ENCODE results near the gene GPATCH3. TPM values are rescaled to one million over a fixed set of nuclear protein-coding genes. Genes with fewer than 3 reads are reported as not detected.

Gene GPATCH3
- total RNA-seq, 2 donors from 2014 or later = 9.2 to 28.2 TPM

GRCh38 chr1:26894263-26894662 lies 6.0 kb downstream of the GPATCH3 start:
- no peaks in the 10 kb centered on the region for H3K9me3 ChIP-seq
- TF ChIP-seq POLR2AphosphoS5 (IDR thresholded peaks at IDR 0.05) (no peak), CTCF (IDR thresholded peaks at IDR 0.05) (no peak), POLR2A (IDR thresholded peaks at IDR 0.05) (no peak)
- H3K36me3 ChIP-seq = peaks cover 0 to 4% of the 10 kb centered on the region in 2 donors
- 92% methylated on average over 13 of the region's 13 CpGs for WGBS
- H3K4me3 ChIP-seq = no peak overlapping the region
- H3K4me1 ChIP-seq (replicated peaks) = peaks cover 7% of the 10 kb centered on the region
- no peak overlapping the region for H3K27ac ChIP-seq
- DNase-seq (ENCODE audit: low spot score) = no peak
- intact Hi-C loops (cut with DNase I) = no loop called here
- no peaks in the 10 kb centered on the region for H3K27me3 ChIP-seq (replicated peaks; ENCODE audit: insufficient read depth)

- WGBS = 6% methylated on average over 12 of the region's 12 CpGs
These were observed 9.8 kb downstream of the GPATCH3 start for GRCh38 chr1:26890467-26890796.

GRCh38 chr1:26889551-26890466 lies 10.5 kb downstream of the GPATCH3 start, which contains the start of gene GPN2:
Gene GPN2 (minus strand): TSS chr1:26890283. CDS start chr1:26890096, 187 bp downstream.
- intact Hi-C loops (cut with DNase I) = no loop called here
- 2% methylated on average over 52 of the region's 89 CpGs for WGBS

More at GRCh38 chr1:26890467-26890796, 9.8 kb downstream of the GPATCH3 start:
- H3K27me3 ChIP-seq (replicated peaks; ENCODE audit: insufficient read depth) = no peaks in the 10 kb centered on the region
- no peak for DNase-seq (ENCODE audit: low spot score)
- H3K4me1 ChIP-seq (replicated peaks) = peaks cover 6% of the 10 kb centered on the region
- peak overlapping the region; percentile 81 to 92 for H3K27ac ChIP-seq
- peaks cover 8 to 11% of the 10 kb centered on the region in 2 donors for H3K36me3 ChIP-seq
- no peaks in the 10 kb centered on the region for H3K9me3 ChIP-seq
- intact Hi-C loops (cut with DNase I) = no loop called here
- H3K4me3 ChIP-seq = peak overlapping the region; percentile 92 to 93
- TF ChIP-seq POLR2AphosphoS5 (IDR thresholded peaks at IDR 0.05) = no peak
- no peak for TF ChIP-seq POLR2A (IDR thresholded peaks at IDR 0.05)
- no peak for TF ChIP-seq CTCF (IDR thresholded peaks at IDR 0.05)

GRCh38 chr1:26888231-26888630 lies 12.0 kb downstream of the GPATCH3 start:
- no peaks in the 10 kb centered on the region for H3K9me3 ChIP-seq
- peaks cover 6% of the 10 kb centered on the region for H3K4me1 ChIP-seq (replicated peaks)
- H3K36me3 ChIP-seq = peaks cover 10 to 23% of the 10 kb centered on the region in 2 donors
- H3K27me3 ChIP-seq (replicated peaks; ENCODE audit: insufficient read depth) = no peaks in the 10 kb centered on the region
- WGBS = 100% methylated on average over 1 of the region's 1 CpG
- H3K27ac ChIP-seq = no peak overlapping the region
- intact Hi-C loops (cut with DNase I) = no loop called here
- no peak for TF ChIP-seq CTCF (IDR thresholded peaks at IDR 0.05)
- no peak for TF ChIP-seq POLR2A (IDR thresholded peaks at IDR 0.05)
- TF ChIP-seq POLR2AphosphoS5 (IDR thresholded peaks at IDR 0.05) = no peak
- no peak overlapping the region for H3K4me3 ChIP-seq
- DNase-seq (ENCODE audit: low spot score) = no peak

More at GRCh38 chr1:26889551-26890466, 10.5 kb downstream of the GPATCH3 start, which contains the start of gene GPN2:
- H3K4me3 ChIP-seq = peak within 1 kb of the TSS; percentile 92 to 93
- TF ChIP-seq CTCF (IDR thresholded peaks at IDR 0.05) = peak in 2 of 4 experiments; percentile 7
- peak; percentile 93 for TF ChIP-seq POLR2AphosphoS5 (IDR thresholded peaks at IDR 0.05)
- TF ChIP-seq POLR2A (IDR thresholded peaks at IDR 0.05) = peak; percentile 65
- peaks cover 6% of the 10 kb centered on the region for H3K4me1 ChIP-seq (replicated peaks)
- peaks cover 14 to 18% of the 10 kb centered on the region in 2 donors for H3K36me3 ChIP-seq
- H3K27me3 ChIP-seq (replicated peaks; ENCODE audit: insufficient read depth) = no peaks in the 10 kb centered on the region
- DNase-seq (ENCODE audit: low spot score) = peak; percentile 72
- peak within 1 kb of the TSS; percentile 81 to 92 for H3K27ac ChIP-seq
- no peaks in the 10 kb centered on the region for H3K9me3 ChIP-seq

Measured in prostate gland (tissue), 2 donors.